Stimulated activated naive CD4-positive, alpha-beta T cell (primary cell): ENCODE results near the gene IBTK.
"Not testable (repeated sequence)": the region's sequence is repeated elsewhere in the genome, so short reads cannot be mapped to it uniquely, and the experiment has no call there.

ENCODE experiments used
- DNase-seq, 6 experiments: peaks; one replicate each; lab custom pipeline; 2025; lab: John Stamatoyannopoulos, UW

The IBTK gene

GRCh38 chr6:82178759-82179112 lies 68.8 kb downstream of the IBTK start:
- DNase-seq = no peak

GRCh38 chr6:82178077-82178758 lies 69.3 kb downstream of the IBTK start:
- no peak for DNase-seq

- DNase-seq = no peak
Measured at GRCh38 chr6:82176616-82177015, 70.9 kb downstream of the IBTK start.

GRCh38 chr6:82172594-82172993 lies 75.0 kb downstream of the IBTK start:
- DNase-seq = no peak

GRCh38 chr6:82169138-82169876 lies 78.2 kb downstream of the IBTK start:
- no peak for DNase-seq

GRCh38 chr6:82166493-82166892 lies 81.1 kb downstream of the IBTK start:
- DNase-seq = no peak

- no peak for DNase-seq
Measured at GRCh38 chr6:82160255-82160990, 87.1 kb downstream of the IBTK start.

- DNase-seq = not testable (repeated sequence)
Measured at GRCh38 chr6:82152786-82153185, 94.8 kb downstream of the IBTK start.

- DNase-seq = not testable (repeated sequence)
Measured at GRCh38 chr6:82151147-82151546, 96.4 kb downstream of the IBTK start.

GRCh38 chr6:82145926-82146452 lies 101.6 kb downstream of the IBTK start:
- DNase-seq = no peak

- DNase-seq = no peak
Measured at GRCh38 chr6:82144852-82145340, 102.6 kb downstream of the IBTK start.

GRCh38 chr6:82144007-82144851 lies 103.3 kb downstream of the IBTK start:
- DNase-seq = no peak

- no peak for DNase-seq
Measured at GRCh38 chr6:82143041-82143481, 104.5 kb downstream of the IBTK start.

- no peak for DNase-seq
Measured at GRCh38 chr6:82142524-82142923, 105.0 kb downstream of the IBTK start.

- no peak for DNase-seq
Measured at GRCh38 chr6:82138075-82138791, 109.3 kb downstream of the IBTK start.

- no peak for DNase-seq
Measured at GRCh38 chr6:82131441-82131840, 116.1 kb downstream of the IBTK start.

GRCh38 chr6:82129797-82130196 lies 117.7 kb downstream of the IBTK start:
- no peak for DNase-seq

- not testable (repeated sequence) for DNase-seq
Measured at GRCh38 chr6:82128973-82129372, 118.6 kb downstream of the IBTK start.

- no peak for DNase-seq
Measured at GRCh38 chr6:82123632-82124031, 123.9 kb downstream of the IBTK start.
